HepG2 (cell line): Measurements from ENCODE around the gene FLRT2. TPM values are rescaled to one million over a fixed set of nuclear protein-coding genes. Genes with fewer than 3 reads are reported as not detected.

Source experiments
- ATAC-seq: fragments of 200-7000 bp; cut with Tn5 transposase; 3 replicates; pipeline ENCODE4 v1.9.1; 2020; ENCODE audit warnings: mild to moderate bottlenecking, moderate library complexity
- BruUV-seq: library from RNA; stranded (reverse); fragments of 400-500 nt; replicated peaks from 2 replicates; lab custom pipeline; 2021; lab: Mats Ljungman, UMichigan
- CTCF ChIA-PET: fragments of 300-600 bp; formaldehyde crosslinking; extraction: SDS; loops from one replicate; lab custom pipeline; 2021; ENCODE audit warnings: low total read pairs, inconsistent platforms, low intra/inter-chr PET ratio; lab: Yijun Ruan, JAX
- POLR2A ChIA-PET: fragments of 350-600 bp; sonication (Branson Sonifier 250); formaldehyde crosslinking; loops from one replicate; lab custom pipeline; 2020; ENCODE audit warnings: antibody characterized with exemption, inconsistent platforms; lab: Yijun Ruan, JAX
- DNase-seq: peaks from one replicate; pipeline ENCODE4 v3.0.0-alpha.2; 2015; ENCODE audit warnings: low spot score
- FAIRE-seq: peaks from 3 replicates; lab custom pipeline; 2011; peaks lifted over from hg19 to GRCh38; lab: Jason Lieb, UNC
- H2AFZ ChIP-seq: one replicate; pipeline ENCODE4 v1.6.1; 2011; ENCODE audit warnings: low read length, inconsistent platforms
- H3K27ac ChIP-seq: fragments of 300-600 bp; 3 replicates; pipeline ENCODE4 v1.8.0; 2011; ENCODE audit warnings: mixed run types, mild to moderate bottlenecking, mixed read lengths, low read length, inconsistent platforms; ENCODE audit not compliant: insufficient read depth; ENCODE audit errors: extremely low read length
- H3K27me3 ChIP-seq, 2 experiments: fragments of 200-600 bp in 1 of 2; 2 replicates in 1 of 2; 3 replicates in 1 of 2; pipeline versions ENCODE4 v1.6.0 to v1.8.0; 2011; ENCODE audit warnings: low read length in 2 of 2, mild to moderate bottlenecking in 2 of 2, moderate library complexity in 2 of 2, inconsistent platforms in 1 of 2; ENCODE audit not compliant: insufficient read depth in 2 of 2, control insufficient read depth in 1 of 2
- H3K36me3 ChIP-seq, 2 experiments: fragments of 200-600 bp in 1 of 2; replicated peaks in 1 of 2; 2 replicates in 1 of 2; 3 replicates in 1 of 2; pipeline versions ENCODE4 v1.5.1 to v1.8.0; 2011; ENCODE audit warnings: low read length in 2 of 2, inconsistent platforms in 1 of 2; ENCODE audit not compliant: insufficient read depth in 2 of 2, control insufficient read depth in 1 of 2
- H3K4me1 ChIP-seq: 2 replicates; pipeline ENCODE4 v1.5.1; 2012; ENCODE audit warnings: low read length, inconsistent platforms; ENCODE audit not compliant: insufficient read depth
- H3K4me2 ChIP-seq: 2 replicates; pipeline ENCODE4 v1.6.0; 2011; ENCODE audit warnings: low read depth, low read length, inconsistent platforms
- H3K4me3 ChIP-seq, 3 experiments: fragments of 200-600 bp in 1 of 3; sonication (generic), shearing (Covaris generic) in 1 of 3; replicated peaks in 1 of 3; 2 replicates each; pipeline ENCODE4 v1.5.1; 2011 to 2016; ENCODE audit warnings: low read length in 3 of 3, inconsistent platforms in 2 of 3, low read depth in 2 of 3, mild to moderate bottlenecking in 2 of 3, control low read depth in 1 of 3, mixed read lengths in 1 of 3; ENCODE audit not compliant: insufficient read depth in 1 of 3
- H3K79me2 ChIP-seq: one replicate; pipeline ENCODE4 v1.6.1; 2011; ENCODE audit warnings: low read length, inconsistent platforms; ENCODE audit not compliant: insufficient read depth
- H3K9ac ChIP-seq: 2 replicates; pipeline ENCODE4 v1.6.0; 2011; ENCODE audit warnings: mild to moderate bottlenecking, low read depth, low read length, inconsistent platforms; ENCODE audit not compliant: insufficient read depth
- H3K9me3 ChIP-seq: 2 replicates; pipeline ENCODE4 v1.5.1; 2012; ENCODE audit warnings: mild to moderate bottlenecking, low read length
- H4K20me1 ChIP-seq: 2 replicates; pipeline ENCODE4 v1.6.0; 2011; ENCODE audit warnings: inconsistent platforms, mild to moderate bottlenecking, low read length, moderate library complexity; ENCODE audit not compliant: insufficient read depth
- CREM ChIP-seq, 2 experiments: sonication (generic) in 1 of 2; formaldehyde crosslinking in 1 of 2; IDR thresholded peaks; 2 replicates each; pipeline versions ENCODE4 v1.4.0 to v1.6.1; 2016 to 2020; ENCODE audit warnings: antibody characterized with exemption in 1 of 2, mild to moderate bottlenecking in 1 of 2, missing genetic modification reagents in 1 of 2
- GLMP ChIP-seq: sonication (generic); formaldehyde crosslinking; IDR thresholded peaks from 2 replicates; pipeline ENCODE4 v1.9.0; 2021; ENCODE audit warnings: missing genetic modification reagents, mild to moderate bottlenecking, borderline replicate concordance
- GMEB2 ChIP-seq: IDR thresholded peaks from 2 replicates; pipeline ENCODE4 v1.6.1; 2016; ENCODE audit warnings: missing biosample characterization, missing genetic modification reagents, low read depth
- GPN1 ChIP-seq: sonication (generic); formaldehyde crosslinking; IDR thresholded peaks from 2 replicates; pipeline ENCODE4 v1.5.1; 2020; ENCODE audit warnings: missing genetic modification reagents, borderline replicate concordance
- HOXA9 ChIP-seq: sonication (generic); formaldehyde crosslinking; IDR thresholded peaks from 2 replicates; pipeline ENCODE4 v1.8.1; 2022; ENCODE audit warnings: missing genetic modification reagents, mild to moderate bottlenecking, moderate library complexity, borderline replicate concordance
- MIXL1 ChIP-seq: IDR thresholded peaks from 2 replicates; pipeline ENCODE4 v1.6.1; 2016
- NR2F2 ChIP-seq: IDR thresholded peaks from 2 replicates; pipeline ENCODE4 v1.6.1; 2012; ENCODE audit warnings: low read depth, inconsistent platforms, borderline replicate concordance
- TCF7L2 ChIP-seq: IDR thresholded peaks from 2 replicates; pipeline ENCODE4 v1.6.1; 2011; ENCODE audit warnings: mild to moderate bottlenecking, low read depth, low read length, moderate library complexity
- ZNF317 ChIP-seq: sonication (generic); formaldehyde crosslinking; IDR thresholded peaks from 2 replicates; pipeline ENCODE4 v1.5.0; 2020; ENCODE audit warnings: mild to moderate bottlenecking, missing genetic modification reagents
- ZNF614 ChIP-seq: IDR thresholded peaks from 2 replicates; pipeline ENCODE4 v1.6.1; 2018; ENCODE audit warnings: missing biosample characterization, missing genetic modification reagents, inconsistent platforms, borderline replicate concordance
- WGBS: methylation state at CpG from one replicate; pipeline ENCODE4 v1.1.6; 2017; ENCODE audit warnings: low lambda C conversion rate; 5-methylcytosine and 5-hydroxymethylcytosine counted together
- in situ Hi-C: cut with HindIII; loops from 2 replicates; pipeline ENCODE4 v1.10.0; 2017; ENCODE audit warnings: low pct_unique_long_range_greater_than_20kb; ENCODE audit not compliant: extremely low pct_ligation_motif_present
- intact Hi-C: fragments of 100-400 bp; cut with micrococcal nuclease; formaldehyde crosslinking; loops from one replicate; pipeline ENCODE4 v1.10.0; 2022; ENCODE audit not compliant: unreplicated experiment
- polyA plus RNA-seq, 8 experiments: library from polyadenylated mRNA; depleted of rRNA in 3 of 8; stranded (reverse) in 7 of 8; unstranded in 1 of 8; fragments of >200 nt; fragmentation: Illumina TruSeq in 4 of 8; extraction: Trizol in 4 of 8; gene quantifications; 2 replicates each; pipeline versions ENCODE4 v1.2.1 to v1.2.3, GENCODE V29; 2011 to 2016; ENCODE audit warnings: low read depth in 4 of 8, missing spikeins in 1 of 8, mixed read lengths in 1 of 8; ENCODE audit not compliant: insufficient read depth in 1 of 8
- total RNA-seq, 5 experiments: library from RNA; depleted of rRNA; stranded (reverse); fragments of >200 nt; fragmentation: Illumina TruSeq; extraction: Trizol; gene quantifications; 2 replicates each; pipeline ENCODE4 v1.2.3, GENCODE V29; 2016; ENCODE audit warnings: low read depth in 1 of 5

The FLRT2 gene
- total and polyA plus RNA-seq, 2 of the 13 experiments (the other 11 are each of a cell fraction or from before 2014, with no cell fraction given) = not detected

GRCh38 chr14:85581691-85582090, 51.7 kb downstream of the FLRT2 start:
- BruUV-seq = no TSS peak
- Histone ChIP-seq H3K36me3 (no peaks in the 10 kb centered on the region), H2AFZ (no peak overlapping the region), H4K20me1 (no peaks in the 10 kb centered on the region), H3K4me3 (no peak overlapping the region), H3K27ac (no peak overlapping the region), H3K79me2 (no peaks in the 10 kb centered on the region), H3K9ac (no peak overlapping the region), H3K27me3 (no peaks in the 10 kb centered on the region), H3K9me3 (peaks cover 14% of the 10 kb centered on the region; the same call in 1 of the 2 replicates), H3K4me2 (no peak overlapping the region), H3K4me1 (no peaks in the 10 kb centered on the region)
- ChIA-PET CTCF (no interaction called here), POLR2A (no interaction called here)
- no peak for DNase-seq
- 0% methylated on average over 1 of the region's 1 CpG for WGBS
- in situ Hi-C loops (no loop called here), intact Hi-C loops (no loop called here)
- TF ChIP-seq TCF7L2 (no peak), GLMP (no peak), NR2F2 (no peak), ZNF317 (no peak), ZNF614 (CRISPR knock-in tag) (no peak), MIXL1 (CRISPR knock-in tag) (no peak), GMEB2 (CRISPR knock-in tag) (no peak), CREM (IDR thresholded peaks at IDR 0.05) (no peak), CREM (CRISPR knock-in tag; IDR thresholded peaks at IDR 0.05) (no peak), GPN1 (CRISPR knock-in tag) (no peak), HOXA9 (no peak)
- ATAC-seq = no peak
- no peak for FAIRE-seq
